PC-9 (cell line): ENCODE results near the gene ICE2.

Experiments
- EZH2 ChIP-seq: fragments of 200-600 bp; sonication (generic); IDR thresholded peaks from 2 replicates; pipeline ENCODE4 v1.8.0; 2017; ENCODE audit warnings: antibody characterized with exemption, low read depth
- TF ChIP-seq, protein P1 (sequence below): fragments of 200-600 bp; sonication (generic); conservative IDR thresholded peaks from 2 replicates; pipeline ENCODE4 v1.6.1; 2017; ENCODE audit warnings: mixed run types, antibody characterized with exemption, mild to moderate bottlenecking, moderate library complexity

GRCh38 chr15:60480149-60480548, 1.2 kb upstream of the ICE2 start:
- TF ChIP-seq, protein P1, sequence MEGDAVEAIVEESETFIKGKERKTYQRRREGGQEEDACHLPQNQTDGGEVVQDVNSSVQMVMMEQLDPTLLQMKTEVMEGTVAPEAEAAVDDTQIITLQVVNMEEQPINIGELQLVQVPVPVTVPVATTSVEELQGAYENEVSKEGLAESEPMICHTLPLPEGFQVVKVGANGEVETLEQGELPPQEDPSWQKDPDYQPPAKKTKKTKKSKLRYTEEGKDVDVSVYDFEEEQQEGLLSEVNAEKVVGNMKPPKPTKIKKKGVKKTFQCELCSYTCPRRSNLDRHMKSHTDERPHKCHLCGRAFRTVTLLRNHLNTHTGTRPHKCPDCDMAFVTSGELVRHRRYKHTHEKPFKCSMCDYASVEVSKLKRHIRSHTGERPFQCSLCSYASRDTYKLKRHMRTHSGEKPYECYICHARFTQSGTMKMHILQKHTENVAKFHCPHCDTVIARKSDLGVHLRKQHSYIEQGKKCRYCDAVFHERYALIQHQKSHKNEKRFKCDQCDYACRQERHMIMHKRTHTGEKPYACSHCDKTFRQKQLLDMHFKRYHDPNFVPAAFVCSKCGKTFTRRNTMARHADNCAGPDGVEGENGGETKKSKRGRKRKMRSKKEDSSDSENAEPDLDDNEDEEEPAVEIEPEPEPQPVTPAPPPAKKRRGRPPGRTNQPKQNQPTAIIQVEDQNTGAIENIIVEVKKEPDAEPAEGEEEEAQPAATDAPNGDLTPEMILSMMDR = no peak
- no peak for TF ChIP-seq EZH2
